Adrenal gland (tissue), 12 donors: ENCODE measurements around the gene KXD1. TPM values are rescaled to one million over a fixed set of nuclear protein-coding genes. Genes with fewer than 3 reads are reported as not detected.
"Not testable (repeated sequence)": the region's sequence is repeated elsewhere in the genome, so short reads cannot be mapped to it uniquely, and the experiment has no call there.

Source experiments
- DNase-seq, 7 donors: peaks; one replicate each; pipeline ENCODE4 v3.0.0-alpha.2; 2019 to 2020
- H3K27ac ChIP-seq, 5 donors: fragments of 200-600 bp; sonication (generic) in 4 of 5; 1 replicate in 3 of 5; 2 replicates in 2 of 5; pipeline versions ENCODE4 v1.5.1 to v1.8.0; 2016 to 2020; ENCODE audit warnings: mild to moderate bottlenecking in 1 of 5
- H3K27me3 ChIP-seq: fragments of 200-600 bp; 2 replicates; pipeline ENCODE4 v1.8.0; 2021
- H3K36me3 ChIP-seq, 2 donors: fragments of 200-600 bp; replicated peaks in 1 of 2; 1 replicate in 1 of 2; 2 replicates in 1 of 2; pipeline versions ENCODE4 v1.5.1 to v1.8.0; 2018 to 2022
- H3K4me1 ChIP-seq, 2 donors: fragments of 200-600 bp; replicated peaks in 1 of 2; 1 replicate in 1 of 2; 2 replicates in 1 of 2; pipeline versions ENCODE4 v1.5.1 to v1.8.0; 2018 to 2021
- H3K4me3 ChIP-seq, 4 donors: fragments of 200-600 bp; sonication (generic) in 3 of 4; one replicate each; pipeline ENCODE4 v1.5.1; 2016 to 2018
- H3K9me3 ChIP-seq, 3 donors: fragments of 200-600 bp; sonication (generic) in 1 of 3; replicated peaks in 1 of 3; 1 replicate in 2 of 3; 2 replicates in 1 of 3; pipeline versions ENCODE4 v1.5.1 to v1.8.0; 2016 to 2021
- POLR2A ChIP-seq, 2 donors: fragments of 450-650 bp; IDR thresholded peaks; one replicate each; pipeline ENCODE4 v1.6.1; 2017; ENCODE audit warnings: antibody characterized with exemption in 2 of 2, mild to moderate bottlenecking in 2 of 2, moderate library complexity in 1 of 2
- WGBS, 4 donors: extraction: QIAGEN DNeasy Blood & Tissue Kit in 2 of 4; methylation state at CpG; one replicate each; pipeline versions ENCODE4 v1.1.5 to v1.1.7; 2013 to 2017; 5-methylcytosine and 5-hydroxymethylcytosine counted together
- intact Hi-C, 2 donors: fragments of 100-400 bp; cut with DNase I; formaldehyde crosslinking; loops; one replicate each; pipeline versions ENCODE4 v1.14.1 to v1.15.0; 2022 to 2023
- polyA plus RNA-seq, 3 donors: library from polyadenylated mRNA; stranded (reverse); fragments of 200-250 nt in 2 of 3; fragments of 350-450 nt in 1 of 3; fragmentation: Illumina TruSeq in 1 of 3; extraction: RNeasy Lipid Tissue Mini Kit (QIAGEN cat#74804) in 1 of 3; gene quantifications; one replicate each; pipeline ENCODE4 v1.2.3, GENCODE V29; 2013 to 2014
- total RNA-seq, 9 donors: library from RNA; depleted of rRNA in 4 of 9; stranded (reverse); fragments of >200 nt in 4 of 9; fragments of 120-200 nt in 1 of 9; fragmentation: NEBNext Ultra II Directional in 1 of 9; extraction: Animal tissue kit (Norgen Biotek cat#: 25700) in 1 of 9; gene quantifications; one replicate each; pipeline versions ENCODE4 v1.1.0 to v1.2.4, GENCODE V29; 2013 to 2023
- TF ChIP-seq, protein P1 (sequence below), 6 experiments: fragments of 450-650 bp in 4 of 6; fragments of 200-600 bp in 2 of 6; sonication (generic) in 1 of 6; IDR thresholded peaks; 1 replicate in 5 of 6; 2 replicates in 1 of 6; pipeline versions ENCODE4 v1.5.1 to v1.8.0; 2016 to 2021; ENCODE audit warnings: antibody characterized with exemption in 6 of 6, mild to moderate bottlenecking in 2 of 6, moderate library complexity in 1 of 6
- donor health status: healthy with polysubstance abuse.
- donor health status: Bipolar disorder and iron deficiency.
- donor health status: DM: yes; HTN: yes; CAD: no.
- donor health status: DM: no; HTN: no; CAD: no.
- donor health status: DM: no; HTN: no; CAD: no.
- donor health status: DM: yes; HTN: yes; CAD: no.

Gene KXD1
- total and polyA plus RNA-seq, 12 donors = 57.7 to 165 (median 82.5) TPM

- DNase-seq = no peak
- Histone ChIP-seq H3K4me3 (no peak overlapping the region), H3K9me3 (no peaks in the 10 kb centered on the region), H3K36me3 (no peaks in the 10 kb centered on the region), H3K27me3 (peaks cover 13% of the 10 kb centered on the region), H3K27ac (no peak overlapping the region), H3K4me1 (peaks cover 0 to 13% of the 10 kb centered on the region in 2 donors)
- 83 to 88% (median 85%) methylated on average over 3 to 20 of the region's 20 CpGs for WGBS, 4 donors
- TF ChIP-seq, protein P1, sequence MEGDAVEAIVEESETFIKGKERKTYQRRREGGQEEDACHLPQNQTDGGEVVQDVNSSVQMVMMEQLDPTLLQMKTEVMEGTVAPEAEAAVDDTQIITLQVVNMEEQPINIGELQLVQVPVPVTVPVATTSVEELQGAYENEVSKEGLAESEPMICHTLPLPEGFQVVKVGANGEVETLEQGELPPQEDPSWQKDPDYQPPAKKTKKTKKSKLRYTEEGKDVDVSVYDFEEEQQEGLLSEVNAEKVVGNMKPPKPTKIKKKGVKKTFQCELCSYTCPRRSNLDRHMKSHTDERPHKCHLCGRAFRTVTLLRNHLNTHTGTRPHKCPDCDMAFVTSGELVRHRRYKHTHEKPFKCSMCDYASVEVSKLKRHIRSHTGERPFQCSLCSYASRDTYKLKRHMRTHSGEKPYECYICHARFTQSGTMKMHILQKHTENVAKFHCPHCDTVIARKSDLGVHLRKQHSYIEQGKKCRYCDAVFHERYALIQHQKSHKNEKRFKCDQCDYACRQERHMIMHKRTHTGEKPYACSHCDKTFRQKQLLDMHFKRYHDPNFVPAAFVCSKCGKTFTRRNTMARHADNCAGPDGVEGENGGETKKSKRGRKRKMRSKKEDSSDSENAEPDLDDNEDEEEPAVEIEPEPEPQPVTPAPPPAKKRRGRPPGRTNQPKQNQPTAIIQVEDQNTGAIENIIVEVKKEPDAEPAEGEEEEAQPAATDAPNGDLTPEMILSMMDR (IDR thresholded peaks at IDR 0.05) = no peak
- TF ChIP-seq POLR2A (IDR thresholded peaks at IDR 0.05) = no peak
- intact Hi-C loops = loop anchor here in 1 of 2 donors (10.0 kb wide), 2 partner anchors 145 to 245 kb away; no protein-coding TSS in a partner anchor
These were observed 41.8 kb downstream of the KXD1 start for GRCh38 chr19:18599485-18599884.

DNA sequence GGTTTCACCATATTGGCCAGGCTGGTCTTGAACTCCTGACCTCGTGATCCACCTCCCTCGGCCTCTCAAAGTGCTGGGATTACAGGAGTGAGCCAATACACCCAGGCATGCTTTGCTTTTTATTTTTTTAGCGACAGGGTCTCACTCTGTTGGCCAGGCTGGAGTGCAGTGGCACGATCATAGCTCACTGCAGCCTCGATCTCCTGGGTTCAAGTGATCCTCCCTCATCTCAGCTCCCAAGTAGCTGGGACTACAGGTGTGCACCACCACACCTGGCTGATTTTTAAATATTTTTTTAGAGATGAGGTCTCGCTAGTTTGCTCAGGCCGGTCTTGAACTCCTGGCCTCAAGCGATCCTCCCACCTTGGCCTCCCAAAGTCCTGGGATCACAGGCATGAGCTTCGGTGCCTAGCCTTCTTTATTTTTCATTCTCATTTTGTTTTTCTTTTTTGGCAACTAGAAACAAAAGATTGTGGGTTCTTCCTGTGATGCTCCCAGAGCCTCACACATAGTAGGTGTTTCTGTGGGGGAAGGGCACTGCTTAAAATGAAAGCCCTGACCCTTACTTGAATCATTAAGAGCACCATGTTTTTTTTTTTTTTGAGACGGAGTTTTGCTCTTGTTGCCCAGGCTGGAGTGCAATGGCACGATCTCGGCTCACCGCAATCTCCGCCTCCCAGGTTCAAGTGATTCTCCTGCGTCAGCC lies 43.2 kb downstream of the KXD1 start:
- WGBS, 4 donors = 87 to 90% (median 89%) methylated on average over 15 of the region's 15 CpGs
- intact Hi-C loops, H3K9me3 ChIP-seq, DNase-seq, H3K4me3 ChIP-seq, H3K27ac ChIP-seq, H3K36me3 ChIP-seq, H3K4me1 ChIP-seq: not testable (repeated sequence)
- peaks cover 25% of the 10 kb centered on the region for H3K27me3 ChIP-seq

DNA sequence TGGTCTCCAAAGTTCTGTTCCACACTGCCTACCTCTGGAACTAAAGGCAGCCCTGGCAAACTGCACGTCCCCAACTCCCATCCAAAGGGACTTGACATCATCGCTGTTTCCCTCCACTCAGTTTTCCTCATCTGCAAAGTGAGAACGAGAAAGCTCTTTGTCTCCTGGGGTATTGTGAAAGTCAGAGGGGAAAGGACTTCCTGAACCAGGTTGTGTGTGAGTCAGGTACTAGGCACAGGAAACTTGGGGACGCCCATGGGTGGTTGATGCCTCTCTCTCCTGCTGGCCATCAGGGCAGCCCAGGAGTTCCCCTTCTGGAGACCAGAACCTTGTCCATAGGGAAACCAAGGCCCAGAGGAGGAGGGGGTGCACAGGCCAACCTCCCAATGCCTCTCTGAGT lies 44.2 kb downstream of the KXD1 start:
- Histone ChIP-seq H3K9me3 (no peaks in the 10 kb centered on the region), H3K27me3 (peaks cover 31% of the 10 kb centered on the region), H3K36me3 (no peaks in the 10 kb centered on the region), H3K27ac (no peak overlapping the region), H3K4me1 (peaks cover 0 to 2% of the 10 kb centered on the region in 2 donors), H3K4me3 (no peak overlapping the region)
- 78 to 88% (median 84%) methylated on average over 3 to 4 of the region's 4 CpGs for WGBS, 4 donors
- DNase-seq = no peak
- TF ChIP-seq, protein P1 (IDR thresholded peaks at IDR 0.05) = no peak
- TF ChIP-seq POLR2A (IDR thresholded peaks at IDR 0.05) = no peak
- intact Hi-C loops = no loop called here

GRCh38 chr19:18603255-18603957 lies 45.7 kb downstream of the KXD1 start:
- Histone ChIP-seq H3K4me1 (peaks cover 0 to 5% of the 10 kb centered on the region in 2 donors), H3K27ac (no peak overlapping the region), H3K36me3 (no peaks in the 10 kb centered on the region), H3K4me3 (no peak overlapping the region), H3K9me3 (no peaks in the 10 kb centered on the region), H3K27me3 (peaks cover 44% of the 10 kb centered on the region)
- 11 to 23% (median 13%) methylated on average over 7 to 32 of the region's 32 CpGs for WGBS, 4 donors
- DNase-seq = no peak
- intact Hi-C loops = no loop called here
- TF ChIP-seq POLR2A (IDR thresholded peaks at IDR 0.05) = no peak
- TF ChIP-seq, protein P1 (IDR thresholded peaks at IDR 0.05) = peak in 4 of 6 experiments; percentile 9 to 37 (median 25)
